Measurements from ENCODE around the gene BAIAP2L1.

DNA sequence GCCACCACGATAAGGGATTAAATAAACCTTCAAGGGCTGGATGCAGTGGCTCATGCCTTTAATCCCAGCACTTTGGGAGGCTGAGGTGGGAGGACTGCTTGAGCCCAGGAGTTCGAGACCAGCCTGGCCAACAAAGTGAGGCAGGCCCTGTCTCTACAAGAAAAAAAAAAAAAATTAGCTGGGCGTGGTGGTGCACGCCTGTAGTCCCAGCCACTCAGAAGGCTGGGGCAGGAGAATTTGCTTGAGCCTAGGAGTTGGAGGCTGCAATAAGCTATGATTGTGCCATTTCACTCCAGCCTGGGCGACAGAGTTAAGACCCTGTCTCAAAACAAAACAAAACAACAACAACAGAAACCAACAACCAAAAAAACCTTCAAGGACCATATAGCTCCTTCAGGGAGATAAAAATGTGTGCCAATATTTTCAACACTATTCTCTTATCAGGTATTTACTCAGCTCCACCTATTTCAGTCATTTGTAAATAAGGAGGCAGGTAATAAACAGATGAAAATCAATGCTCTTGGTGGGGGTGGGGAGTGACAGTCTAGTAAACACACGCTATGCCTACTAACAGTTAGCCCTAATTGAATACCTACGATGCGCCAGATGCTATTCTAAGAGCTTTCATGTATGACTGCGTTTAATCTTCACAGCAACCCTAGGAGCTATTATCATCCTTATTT, 13.2 kb downstream of the BAIAP2L1 start:
- TF ChIP-seq EP300 (IDR thresholded peaks at IDR 0.05; ENCODE audit: low read length) = no peak
- TF ChIP-seq ZBTB43 (CRISPR knock-in tag; IDR thresholded peaks at IDR 0.05) = no peak
- no peak for TF ChIP-seq CTCF (IDR thresholded peaks at IDR 0.05 in 2 of 3, conservative IDR thresholded peaks at IDR 0.05 in 1 of 3; ENCODE audit: insufficient read depth in 2 of 3, low read depth in 1 of 3, low read length in 3 of 3)
- TF ChIP-seq KDM5B (IDR thresholded peaks at IDR 0.05; ENCODE audit: insufficient replicate concordance, low read depth, low read length) = no peak
- no peak for TF ChIP-seq L3MBTL2 (IDR thresholded peaks at IDR 0.05)
- TF ChIP-seq ATF7 (IDR thresholded peaks at IDR 0.05) = no peak
